GM18502 (cell line): Measurements from ENCODE around the gene COQ4.

Source experiments
- ATAC-seq: cut with Tn5 transposase; IDR thresholded peaks from one replicate; pipeline ENCODE4 v1.9.1; 2021; ENCODE audit warnings: mild to moderate bottlenecking; ENCODE audit not compliant: unreplicated experiment, poor library complexity

Gene COQ4

DNA sequence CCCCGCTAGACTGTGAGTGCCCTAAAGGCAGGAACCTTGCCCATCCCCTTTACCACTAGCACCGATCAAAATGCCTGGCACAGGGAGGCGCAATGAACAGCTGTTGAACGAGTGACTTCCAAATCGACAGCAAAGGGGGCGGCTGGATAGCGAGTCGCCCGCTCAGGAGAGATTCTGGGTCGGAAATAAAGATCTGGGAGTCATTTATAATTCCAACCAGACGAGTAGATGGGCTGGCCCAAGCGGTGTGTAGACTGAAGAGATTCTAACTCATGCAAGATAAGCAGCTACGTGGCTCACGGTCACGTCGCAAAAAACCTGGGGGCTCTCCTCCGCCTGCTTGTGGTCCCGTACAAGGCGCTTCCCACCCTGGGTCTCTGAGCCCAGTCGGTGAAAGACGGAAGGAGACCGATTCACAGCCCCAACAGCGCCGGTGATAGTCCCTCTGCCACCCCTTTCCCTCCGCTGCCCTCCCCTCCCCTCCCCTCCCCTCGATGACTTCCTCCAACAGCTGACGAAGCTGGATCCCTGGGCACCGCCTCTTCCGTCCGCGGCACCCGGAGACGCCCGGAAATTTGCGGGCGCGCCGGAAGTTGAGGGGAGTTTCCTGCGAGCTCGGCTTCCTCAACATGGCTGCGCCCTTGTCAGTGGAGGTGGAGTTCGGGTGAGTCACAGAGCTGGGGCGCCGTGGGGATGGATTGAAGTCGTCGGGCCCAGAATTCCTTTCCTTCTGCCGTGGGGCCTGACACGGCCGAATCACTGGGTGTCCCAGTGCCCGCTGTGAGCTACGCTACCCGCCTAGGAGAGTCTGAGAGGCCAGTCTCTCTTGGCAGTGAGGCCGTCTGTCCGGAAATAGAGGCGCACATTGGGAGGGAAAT, 48.4 kb downstream of the COQ4 start, which contains the start of gene URM1:
Gene URM1 (plus strand): TSS at position 623 of the 878 bp plus-strand sequence. CDS start 7 bp downstream, at position 630.
- peak; percentile 87 for ATAC-seq

- no peak for ATAC-seq
These were observed 49.0 kb downstream of the COQ4 start for GRCh38 chr9:128371630-128372117.

DNA sequence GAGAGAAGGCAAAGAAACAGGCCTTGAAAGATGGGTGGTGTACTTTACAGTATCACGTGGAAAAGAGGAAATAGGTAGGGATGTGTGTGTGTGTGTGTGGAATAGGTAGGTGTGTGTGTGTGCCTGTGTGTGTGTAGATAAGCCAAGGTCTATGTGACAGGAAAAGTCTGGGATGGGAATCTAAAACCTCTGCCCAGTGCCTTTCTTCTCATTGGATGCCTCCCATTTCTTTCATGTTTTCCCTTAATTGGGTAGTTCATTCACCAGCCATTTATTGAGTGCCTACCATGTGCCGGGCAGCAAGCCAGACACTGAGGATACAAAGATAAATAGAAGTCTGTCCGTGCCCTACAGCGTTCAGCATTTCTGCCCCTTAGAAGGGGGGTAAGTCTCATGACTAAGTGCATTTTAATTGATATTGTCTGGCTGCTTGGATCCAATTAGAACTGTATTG, 49.6 kb downstream of the COQ4 start:
- ATAC-seq: no peak

DNA sequence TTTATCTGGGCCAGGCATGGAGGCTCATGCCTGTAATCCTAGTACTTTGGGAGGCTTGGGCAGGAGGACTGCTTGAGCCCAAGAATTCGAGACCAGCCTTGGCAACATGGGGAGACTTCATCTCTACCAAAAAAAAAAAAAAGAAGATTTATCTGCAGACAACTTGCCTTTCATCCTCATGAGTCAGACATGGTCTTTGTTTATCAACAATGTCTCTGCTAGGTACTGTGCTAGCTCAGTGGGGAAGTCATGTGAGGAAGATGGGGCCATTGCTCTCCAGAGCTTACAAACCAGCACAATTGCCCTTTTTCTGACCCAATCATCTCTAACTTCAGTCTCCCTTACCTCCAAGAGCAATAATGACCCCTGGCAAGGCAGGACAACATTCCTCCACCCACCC, 50.1 kb downstream of the COQ4 start:
- no peak for ATAC-seq

- no peak for ATAC-seq
These were observed 51.6 kb downstream of the COQ4 start for GRCh38 chr9:128374221-128374675.

DNA sequence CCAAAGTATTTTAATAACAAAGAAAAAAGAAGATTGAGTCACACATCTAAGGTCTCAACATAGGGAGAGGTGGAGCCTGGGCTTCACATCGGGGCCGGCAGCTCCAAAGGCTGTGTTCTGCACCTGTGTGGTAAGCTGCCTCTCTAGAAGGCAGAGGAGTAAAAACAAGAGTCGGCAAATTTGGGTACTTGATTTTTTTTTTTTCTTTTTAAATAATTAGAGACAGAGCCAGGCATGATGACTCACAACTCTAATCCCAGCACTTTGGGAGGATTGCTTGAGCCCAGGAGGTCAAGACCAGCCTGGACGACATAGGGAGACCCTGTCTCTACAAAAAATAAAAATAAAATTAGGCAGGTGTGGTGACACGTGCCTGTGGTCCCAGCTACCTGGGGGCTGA, 53.2 kb downstream of the COQ4 start:
- no peak for ATAC-seq

GRCh38 chr9:128382261-128382660, 59.6 kb downstream of the COQ4 start:
- ATAC-seq: no peak

GRCh38 chr9:128383007-128383753, 60.5 kb downstream of the COQ4 start:
- ATAC-seq: no peak
